Activated naive CD4-positive, alpha-beta T cell (primary cell): ENCODE measurements around the gene MC3R.
"Not testable (repeated sequence)": the region's sequence is repeated elsewhere in the genome, so short reads cannot be mapped to it uniquely, and the experiment has no call there.

ENCODE experiments used
- DNase-seq, 4 experiments: peaks; one replicate each; lab custom pipeline; 2025; lab: John Stamatoyannopoulos, UW

MC3R gene

GRCh38 chr20:56247954-56248782 lies at the start of gene MC3R:
Gene MC3R (plus strand): TSS chr20:56248732. CDS start chr20:56248844, 112 bp downstream.
- peak in 2 of 4 experiments; percentile 3 to 19 for DNase-seq

GRCh38 chr20:56200456-56200855 lies 48.1 kb upstream of the MC3R start:
- no peak for DNase-seq

- DNase-seq: no peak
Observed at GRCh38 chr20:56202493-56203077, 45.9 kb upstream of the MC3R start.

DNA sequence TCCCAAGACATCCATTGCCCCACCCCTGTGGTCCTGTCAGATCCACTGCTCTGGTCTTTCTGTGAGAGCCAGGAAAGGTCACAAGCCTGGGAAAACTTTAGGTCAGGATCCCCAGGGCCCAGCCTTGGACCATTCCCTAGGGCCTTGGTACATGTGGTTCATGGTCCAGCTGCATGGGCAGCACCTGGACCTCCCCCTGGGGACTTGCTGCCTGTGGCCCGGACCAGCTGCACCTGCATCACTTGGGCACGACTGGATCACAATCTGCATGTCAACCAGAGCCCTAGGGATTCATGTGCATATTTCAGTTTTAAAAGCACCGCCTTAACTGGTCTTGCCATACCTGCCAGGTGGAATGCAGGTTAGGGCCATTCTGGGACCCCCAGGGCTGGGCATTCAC lies 44.3 kb upstream of the MC3R start:
- DNase-seq: no peak

GRCh38 chr20:56205346-56205745 lies 43.2 kb upstream of the MC3R start:
- DNase-seq: no peak

DNA sequence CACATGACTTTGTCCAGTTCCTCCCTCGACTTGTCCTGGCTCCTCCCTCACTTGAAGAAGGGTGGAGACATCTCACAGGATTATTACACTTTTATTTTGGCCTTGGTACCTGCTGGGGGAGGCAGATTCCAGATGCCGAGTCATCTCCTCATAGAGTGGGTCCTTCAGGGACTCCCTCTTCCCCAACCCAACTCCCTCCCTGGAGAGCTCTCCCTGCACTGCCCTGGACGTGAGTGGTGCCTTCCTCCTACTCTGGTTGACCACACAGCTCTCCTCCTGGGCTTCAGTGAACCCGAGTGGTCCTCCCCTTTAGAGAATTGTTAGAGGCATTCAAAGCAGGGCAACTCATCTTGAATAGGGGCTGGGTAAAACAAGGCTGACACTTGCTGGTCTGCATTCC lies 40.9 kb upstream of the MC3R start:
- no peak for DNase-seq

DNA sequence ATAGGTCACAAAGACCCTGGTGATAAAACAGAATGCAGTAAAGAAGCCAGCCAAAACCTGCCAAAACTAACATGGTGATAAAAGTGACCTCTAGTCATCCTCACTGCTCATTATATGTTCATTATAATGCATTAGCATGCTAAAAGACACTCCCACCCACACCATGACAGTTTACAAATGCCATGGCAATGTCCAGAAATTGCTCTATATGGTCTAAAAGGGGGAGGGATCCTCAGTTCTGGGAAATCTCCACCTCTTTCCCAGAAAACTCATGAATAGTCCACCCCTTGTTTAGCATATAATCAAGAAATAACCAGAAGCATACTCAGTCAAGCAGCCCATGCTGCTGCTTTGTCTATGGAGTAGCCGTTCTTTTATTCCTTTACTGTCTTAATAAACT lies 40.4 kb upstream of the MC3R start:
- no peak for DNase-seq

- no peak for DNase-seq
Observed at GRCh38 chr20:56211051-56211450, 37.5 kb upstream of the MC3R start.

DNA sequence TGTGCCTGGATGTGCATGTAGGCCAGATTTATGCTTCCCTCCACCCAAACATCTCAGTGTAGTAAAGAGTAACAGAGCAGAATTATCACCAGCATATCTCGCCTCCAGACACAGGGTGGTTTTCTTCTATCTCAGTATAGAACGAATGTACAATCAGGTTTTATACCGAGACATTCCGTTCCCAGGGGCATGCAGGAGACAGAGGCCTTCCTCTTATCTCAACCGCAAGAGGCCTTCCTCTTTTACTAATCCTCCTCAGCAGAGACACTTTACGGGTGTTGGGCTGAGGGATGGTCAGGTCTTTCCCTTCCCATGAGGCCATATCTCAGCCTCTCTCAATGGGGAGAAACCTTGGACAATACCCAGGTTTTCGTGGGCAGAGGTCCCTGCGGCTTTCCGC lies 36.4 kb upstream of the MC3R start:
- no peak for DNase-seq

- no peak for DNase-seq
Observed at GRCh38 chr20:56213321-56213720, 35.2 kb upstream of the MC3R start.

GRCh38 chr20:56215115-56215514 lies 33.4 kb upstream of the MC3R start:
- no peak for DNase-seq

- DNase-seq: no peak
Observed at GRCh38 chr20:56217829-56218228, 30.7 kb upstream of the MC3R start.

DNA sequence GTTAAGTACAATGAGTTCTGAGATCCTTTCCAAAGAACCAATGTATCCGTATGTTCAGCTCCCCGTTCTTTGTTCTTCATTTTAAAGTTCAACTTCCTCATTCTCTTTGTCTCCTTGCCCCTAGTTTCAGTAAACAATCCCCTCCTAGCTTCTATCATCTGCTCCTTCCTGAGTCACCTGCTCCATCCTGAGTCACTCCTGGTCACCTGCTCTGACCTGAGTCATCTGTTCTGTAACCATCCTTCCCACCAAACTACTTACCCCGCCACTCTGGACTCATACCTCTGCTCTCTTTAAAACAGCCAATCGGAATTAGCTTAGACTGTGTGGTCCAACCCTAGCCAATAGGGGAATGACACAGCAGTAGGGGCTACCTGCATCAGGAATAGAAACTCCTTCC lies 27.3 kb upstream of the MC3R start:
- DNase-seq: not testable (repeated sequence)

GRCh38 chr20:56222201-56222600 lies 26.3 kb upstream of the MC3R start:
- no peak for DNase-seq

DNA sequence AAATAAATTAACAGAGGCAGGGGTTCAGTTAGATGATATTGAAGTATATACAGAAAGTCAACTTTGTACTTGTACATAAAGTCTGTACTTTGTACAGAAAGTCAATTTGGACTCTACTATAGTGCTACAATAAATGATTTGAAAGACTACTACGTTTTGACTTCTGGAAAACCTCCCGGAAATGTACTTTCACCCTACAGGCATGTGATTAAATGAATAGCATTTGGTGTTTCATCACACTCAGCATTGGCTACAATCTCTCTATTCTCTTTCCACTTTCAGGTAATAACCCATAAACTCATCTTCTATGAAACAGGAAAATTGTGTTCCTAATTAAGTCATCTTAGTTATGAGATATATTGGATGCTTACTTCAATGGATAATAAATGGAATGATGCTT lies 25.6 kb upstream of the MC3R start:
- no peak for DNase-seq

GRCh38 chr20:56223352-56223751 lies 25.2 kb upstream of the MC3R start:
- DNase-seq: no peak

DNA sequence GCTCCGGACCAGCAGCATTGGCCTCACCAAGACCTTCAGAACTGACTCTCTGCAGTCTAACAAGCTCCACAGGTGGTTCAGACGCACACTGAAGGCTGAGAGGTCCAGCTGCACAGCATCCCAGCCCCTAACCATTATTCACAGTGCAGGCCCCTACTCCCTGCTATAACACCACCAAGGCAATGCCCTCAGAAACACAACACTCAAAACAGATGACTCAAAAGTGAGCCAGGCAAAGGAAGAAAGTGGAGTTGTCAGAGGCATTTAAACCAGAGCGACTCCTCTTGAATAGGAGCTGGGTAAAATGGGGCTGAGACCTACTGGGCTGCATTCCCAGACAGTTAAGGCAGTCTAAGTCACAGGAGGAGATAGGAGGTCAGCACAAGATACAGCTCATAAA lies 20.5 kb upstream of the MC3R start:
- DNase-seq: no peak

DNA sequence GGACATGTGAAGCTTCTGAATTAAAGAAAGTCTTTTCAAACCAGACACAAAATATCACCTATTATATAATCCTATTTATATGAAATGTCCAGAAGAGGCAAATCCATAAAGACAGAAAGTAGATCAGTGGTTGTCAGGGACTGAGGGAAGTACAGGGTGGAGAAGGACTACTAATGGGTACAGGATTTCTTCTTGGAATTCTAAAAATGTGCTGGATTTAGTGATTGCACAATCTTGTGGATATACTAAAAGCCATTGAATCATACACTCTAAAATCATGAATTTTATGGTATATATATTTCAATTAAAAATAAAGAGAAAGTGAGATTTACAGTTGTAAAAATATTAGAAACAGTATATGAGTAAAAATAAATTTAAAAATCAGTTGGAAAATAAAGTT lies 18.7 kb upstream of the MC3R start:
- DNase-seq: no peak

GRCh38 chr20:56234110-56234509 lies 14.4 kb upstream of the MC3R start:
- no peak for DNase-seq

DNA sequence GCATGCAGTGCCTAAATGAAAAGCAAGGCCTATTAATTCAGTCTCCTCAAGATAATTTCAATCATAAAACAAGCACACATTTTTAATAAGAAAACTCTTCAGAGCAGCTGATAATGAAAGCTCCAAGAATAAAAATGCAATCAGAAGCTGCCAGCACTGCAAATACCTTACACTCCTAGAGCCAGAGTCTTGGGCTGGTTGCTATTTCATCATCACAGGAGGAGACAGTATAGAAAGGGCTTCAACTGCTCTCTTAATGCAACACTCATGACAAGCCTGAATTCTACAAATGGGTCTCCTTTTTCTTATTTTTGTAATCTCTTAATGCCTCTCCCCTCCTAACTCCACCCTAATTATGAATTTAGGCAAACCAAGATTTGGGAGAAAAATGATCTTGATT lies 11.2 kb upstream of the MC3R start:
- no peak for DNase-seq

GRCh38 chr20:56244259-56244658 lies 4.3 kb upstream of the MC3R start:
- DNase-seq: no peak

- no peak for DNase-seq
Observed at GRCh38 chr20:56245761-56246160, 2.8 kb upstream of the MC3R start.

DNA sequence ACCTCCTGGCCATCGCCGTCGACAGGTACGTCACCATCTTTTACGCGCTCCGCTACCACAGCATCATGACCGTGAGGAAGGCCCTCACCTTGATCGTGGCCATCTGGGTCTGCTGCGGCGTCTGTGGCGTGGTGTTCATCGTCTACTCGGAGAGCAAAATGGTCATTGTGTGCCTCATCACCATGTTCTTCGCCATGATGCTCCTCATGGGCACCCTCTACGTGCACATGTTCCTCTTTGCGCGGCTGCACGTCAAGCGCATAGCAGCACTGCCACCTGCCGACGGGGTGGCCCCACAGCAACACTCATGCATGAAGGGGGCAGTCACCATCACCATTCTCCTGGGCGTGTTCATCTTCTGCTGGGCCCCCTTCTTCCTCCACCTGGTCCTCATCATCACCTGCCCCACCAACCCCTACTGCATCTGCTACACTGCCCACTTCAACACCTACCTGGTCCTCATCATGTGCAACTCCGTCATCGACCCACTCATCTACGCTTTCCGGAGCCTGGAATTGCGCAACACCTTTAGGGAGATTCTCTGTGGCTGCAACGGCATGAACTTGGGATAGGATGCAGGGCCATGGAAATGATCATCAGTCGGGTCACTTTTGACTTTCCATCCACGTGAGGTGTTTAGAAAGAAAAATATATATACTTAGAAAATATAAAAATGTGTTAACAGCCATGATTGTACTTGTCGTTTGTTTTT lies 868 bp downstream of the MC3R start:
- no peak for DNase-seq
